ENCODE measurements around the gene LARP7.

The LARP7 gene

DNA sequence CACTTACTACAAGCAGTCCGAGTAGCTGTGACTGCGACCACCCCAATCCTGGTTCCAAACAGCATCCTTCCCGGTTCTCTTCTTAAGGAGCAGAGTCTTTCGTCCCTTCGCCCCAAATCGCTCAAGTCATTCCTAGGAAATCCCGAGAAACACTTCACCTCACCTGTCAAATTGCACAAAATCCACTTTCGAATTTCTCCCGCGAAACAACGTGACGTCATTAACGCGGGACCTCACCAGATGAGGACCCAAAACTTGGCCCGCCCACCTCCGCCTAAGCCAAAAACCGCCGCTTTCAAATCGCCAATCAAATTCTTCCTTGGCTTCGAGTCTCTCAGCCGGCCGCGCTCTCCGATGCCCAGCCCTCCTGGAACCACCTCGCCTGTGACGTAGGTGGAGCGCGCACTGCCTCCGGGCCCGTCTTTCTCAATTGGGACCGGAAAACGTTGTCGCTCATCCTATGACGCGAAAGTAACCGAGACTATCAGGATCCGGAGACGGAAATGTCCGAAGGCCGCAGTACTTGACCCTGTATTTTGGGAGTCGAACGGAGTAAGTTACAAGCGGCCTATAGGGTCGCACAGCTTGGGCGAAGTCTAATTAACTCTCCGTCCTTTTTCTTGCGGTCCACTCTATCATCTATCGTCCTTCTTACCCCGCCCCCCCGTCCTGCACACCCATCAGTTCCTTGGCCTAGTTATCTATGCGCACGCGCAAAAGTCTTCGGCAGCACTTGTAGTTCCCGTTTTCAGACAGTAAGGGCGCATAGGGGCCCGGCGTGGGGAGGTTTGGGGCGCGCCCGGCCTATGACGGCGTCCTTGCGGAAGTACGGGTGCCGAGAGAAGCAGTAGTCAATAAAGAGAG, at the start of gene LARP7, which contains the start of gene ZGRF1:
Gene LARP7, plus strand, starts transcription at position 456 of the 864 bp plus-strand sequence. CDS start 7,527 bp downstream, outside the sequence.
Gene ZGRF1, minus strand, starts transcription at position 222 of the 864 bp plus-strand sequence. CDS start 3,733 bp downstream, outside the sequence.
- Histone ChIP-seq H3K36me3 (ENCODE audit: insufficient read depth, low read length) (peaks cover 11% of the 10 kb centered on the region; the same call in 1 of the 2 replicates), H4K20me1 (ENCODE audit: insufficient read depth, low read length) (no peaks in the 10 kb centered on the region), H2AFZ (ENCODE audit: low read length) (peak within 1 kb of the TSS; percentile 14), H3K27me3 (ENCODE audit: insufficient read depth, low read length) (no peaks in the 10 kb centered on the region), H3K4me3 (ENCODE audit: low read depth, low read length, poor library complexity, severe bottlenecking) (peak within 1 kb of the TSS; percentile 86), H3K9ac (ENCODE audit: low read length) (peak within 1 kb of the TSS; percentile 91), H3K9me2 (ENCODE audit: low read depth, low read length) (no peaks in the 10 kb centered on the region), H3K9me3 (ENCODE audit: low read length) (no peaks in the 10 kb centered on the region), H3K4me2 (ENCODE audit: low read length) (peak within 1 kb of the TSS; percentile 78), H3K79me2 (ENCODE audit: insufficient read depth, low read length) (peaks cover 39% of the 10 kb centered on the region), H3K27ac (ENCODE audit: low read depth, low read length, poor library complexity, severe bottlenecking) (peak within 1 kb of the TSS; percentile 88), H3K4me1 (ENCODE audit: insufficient read depth, low read length, severe bottlenecking) (peaks cover 46% of the 10 kb centered on the region), H3F3A (ENCODE audit: insufficient read depth, low read length) (no peaks in the 10 kb centered on the region)
- TF ChIP-seq, protein P1, sequence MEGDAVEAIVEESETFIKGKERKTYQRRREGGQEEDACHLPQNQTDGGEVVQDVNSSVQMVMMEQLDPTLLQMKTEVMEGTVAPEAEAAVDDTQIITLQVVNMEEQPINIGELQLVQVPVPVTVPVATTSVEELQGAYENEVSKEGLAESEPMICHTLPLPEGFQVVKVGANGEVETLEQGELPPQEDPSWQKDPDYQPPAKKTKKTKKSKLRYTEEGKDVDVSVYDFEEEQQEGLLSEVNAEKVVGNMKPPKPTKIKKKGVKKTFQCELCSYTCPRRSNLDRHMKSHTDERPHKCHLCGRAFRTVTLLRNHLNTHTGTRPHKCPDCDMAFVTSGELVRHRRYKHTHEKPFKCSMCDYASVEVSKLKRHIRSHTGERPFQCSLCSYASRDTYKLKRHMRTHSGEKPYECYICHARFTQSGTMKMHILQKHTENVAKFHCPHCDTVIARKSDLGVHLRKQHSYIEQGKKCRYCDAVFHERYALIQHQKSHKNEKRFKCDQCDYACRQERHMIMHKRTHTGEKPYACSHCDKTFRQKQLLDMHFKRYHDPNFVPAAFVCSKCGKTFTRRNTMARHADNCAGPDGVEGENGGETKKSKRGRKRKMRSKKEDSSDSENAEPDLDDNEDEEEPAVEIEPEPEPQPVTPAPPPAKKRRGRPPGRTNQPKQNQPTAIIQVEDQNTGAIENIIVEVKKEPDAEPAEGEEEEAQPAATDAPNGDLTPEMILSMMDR (IDR thresholded peaks at IDR 0.05; ENCODE audit: low read length), result peak; percentile 52
- no peak for TF ChIP-seq EZH2 (IDR thresholded peaks at IDR 0.05; ENCODE audit: borderline replicate concordance, low read length)

DNA sequence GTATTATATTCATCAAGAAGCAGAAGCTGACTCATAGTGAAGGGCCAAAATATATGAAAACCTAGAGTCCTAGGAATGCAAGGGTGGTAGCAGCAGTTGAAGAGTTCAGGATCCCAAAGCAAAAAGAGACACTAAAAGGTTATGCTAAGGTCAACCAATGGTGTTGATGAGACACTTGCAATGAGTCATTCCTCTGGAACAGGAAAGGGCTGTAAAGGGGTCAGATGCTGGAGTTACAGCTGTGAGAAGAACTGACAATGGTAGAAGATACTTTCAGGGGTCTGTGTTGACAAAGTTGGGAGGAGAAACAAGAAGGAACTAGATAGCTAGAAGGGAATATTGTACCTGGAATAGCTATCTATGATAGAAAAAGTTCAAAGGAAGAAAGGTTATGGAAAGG, 47.7 kb upstream of the LARP7 start:
- no peak overlapping the region for H3K4me2 ChIP-seq (ENCODE audit: low read length)
- H3K79me2 ChIP-seq (ENCODE audit: insufficient read depth, low read length), result no peaks in the 10 kb centered on the region
- no peaks in the 10 kb centered on the region for H3K9me3 ChIP-seq (ENCODE audit: low read length)
- H4K20me1 ChIP-seq (ENCODE audit: insufficient read depth, low read length), result no peaks in the 10 kb centered on the region
- H3K36me3 ChIP-seq (ENCODE audit: insufficient read depth, low read length), result peaks cover 28% of the 10 kb centered on the region
- no peaks in the 10 kb centered on the region for H3K4me1 ChIP-seq (ENCODE audit: insufficient read depth, low read length, severe bottlenecking)
- no peak overlapping the region for H3K4me3 ChIP-seq (ENCODE audit: low read depth, low read length, poor library complexity, severe bottlenecking)
- no peaks in the 10 kb centered on the region for H3K9me2 ChIP-seq (ENCODE audit: low read depth, low read length)
- H3K27ac ChIP-seq (ENCODE audit: low read depth, low read length, poor library complexity, severe bottlenecking), result no peak overlapping the region
- H3K27me3 ChIP-seq (ENCODE audit: insufficient read depth, low read length), result no peaks in the 10 kb centered on the region
- H2AFZ ChIP-seq (ENCODE audit: low read length), result no peak overlapping the region
- peaks cover 2% of the 10 kb centered on the region; the same call in 1 of the 2 replicates for H3F3A ChIP-seq (ENCODE audit: insufficient read depth, low read length)
- TF ChIP-seq, protein P1 (IDR thresholded peaks at IDR 0.05; ENCODE audit: low read length), result no peak
- TF ChIP-seq EZH2 (IDR thresholded peaks at IDR 0.05; ENCODE audit: borderline replicate concordance, low read length), result no peak
- no peak overlapping the region for H3K9ac ChIP-seq (ENCODE audit: low read length)

DNA sequence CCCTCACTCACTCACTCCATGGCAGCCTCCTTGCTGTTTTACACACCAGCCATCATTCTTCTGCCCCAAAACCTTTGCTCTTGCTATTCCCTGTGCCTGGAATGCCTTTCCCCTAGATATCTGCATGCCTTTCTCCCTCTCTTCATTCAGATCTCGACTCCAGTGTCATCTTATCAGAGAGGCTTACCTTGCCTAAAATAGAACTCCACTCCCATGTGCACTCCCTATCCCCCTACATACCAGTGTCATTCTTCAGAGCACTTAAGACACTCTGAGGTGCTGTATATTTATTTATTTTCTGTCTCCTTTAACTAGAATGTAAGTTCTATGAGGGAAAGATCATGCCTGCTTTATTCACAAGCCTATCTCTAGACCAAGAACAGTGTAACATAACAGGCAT, 45.4 kb upstream of the LARP7 start:
- Histone ChIP-seq H3K27me3 (ENCODE audit: insufficient read depth, low read length) (no peaks in the 10 kb centered on the region), H3K36me3 (ENCODE audit: insufficient read depth, low read length) (peaks cover 11% of the 10 kb centered on the region; the same call in 1 of the 2 replicates), H3K27ac (ENCODE audit: low read depth, low read length, poor library complexity, severe bottlenecking) (no peak overlapping the region), H3F3A (ENCODE audit: insufficient read depth, low read length) (peaks cover 2% of the 10 kb centered on the region; the same call in 1 of the 2 replicates), H3K79me2 (ENCODE audit: insufficient read depth, low read length) (no peaks in the 10 kb centered on the region), H3K4me3 (ENCODE audit: low read depth, low read length, poor library complexity, severe bottlenecking) (no peak overlapping the region), H3K9ac (ENCODE audit: low read length) (no peak overlapping the region), H3K9me3 (ENCODE audit: low read length) (no peaks in the 10 kb centered on the region), H3K9me2 (ENCODE audit: low read depth, low read length) (no peaks in the 10 kb centered on the region), H3K4me1 (ENCODE audit: insufficient read depth, low read length, severe bottlenecking) (no peaks in the 10 kb centered on the region), H4K20me1 (ENCODE audit: insufficient read depth, low read length) (no peaks in the 10 kb centered on the region), H3K4me2 (ENCODE audit: low read length) (no peak overlapping the region), H2AFZ (ENCODE audit: low read length) (no peak overlapping the region)
- TF ChIP-seq EZH2 (IDR thresholded peaks at IDR 0.05; ENCODE audit: borderline replicate concordance, low read length), result no peak
- TF ChIP-seq, protein P1 (IDR thresholded peaks at IDR 0.05; ENCODE audit: low read length), result no peak

Measured in OCI-LY1 (cell line).